Keratinocyte (primary cell): ENCODE measurements around the gene SH3BP5. TPM values are rescaled to one million over a fixed set of nuclear protein-coding genes. Genes with fewer than 3 reads are reported as not detected.

Source experiments
- DNase-seq: peaks from one replicate; pipeline ENCODE4 v3.0.0-alpha.2; 2011; ENCODE audit warnings: low read depth, missing footprints, low spot score
- FAIRE-seq: peaks from 2 replicates; lab custom pipeline; 2011; peaks lifted over from hg19 to GRCh38; lab: Jason Lieb, UNC
- H2AFZ ChIP-seq: 2 replicates; pipeline ENCODE4 v1.6.0; 2012; ENCODE audit warnings: low read length, control low read depth, inconsistent platforms; ENCODE audit not compliant: control insufficient read depth
- H3K27ac ChIP-seq: 2 replicates; pipeline ENCODE4 v1.5.1; 2011; ENCODE audit warnings: low read length; ENCODE audit not compliant: control insufficient read depth, insufficient read depth
- H3K27me3 ChIP-seq: 3 replicates; pipeline ENCODE4 v1.6.0; 2011; ENCODE audit warnings: low read length; ENCODE audit not compliant: control insufficient read depth, insufficient read depth; ENCODE audit errors: extremely low read depth
- H3K36me3 ChIP-seq, 2 experiments: 2 replicates in 1 of 2; 3 replicates in 1 of 2; pipeline ENCODE4 v1.5.1; 2011; ENCODE audit warnings: low read length in 2 of 2, mild to moderate bottlenecking in 1 of 2; ENCODE audit not compliant: control insufficient read depth in 2 of 2, insufficient read depth in 2 of 2; ENCODE audit errors: extremely low read depth in 1 of 2
- H3K4me1 ChIP-seq: 3 replicates; pipeline ENCODE4 v1.5.1; 2011; ENCODE audit warnings: low read length; ENCODE audit not compliant: control insufficient read depth, insufficient read depth; ENCODE audit errors: extremely low read depth
- H3K4me2 ChIP-seq: 3 replicates; pipeline ENCODE4 v1.6.0; 2011; ENCODE audit warnings: low read depth, low read length; ENCODE audit not compliant: control insufficient read depth, insufficient read depth; ENCODE audit errors: extremely low read depth
- H3K4me3 ChIP-seq, 3 experiments: fragments of 200-600 bp in 1 of 3; sonication (generic) in 1 of 3; 2 replicates in 2 of 3; 3 replicates in 1 of 3; pipeline ENCODE4 v1.5.1; 2011 to 2016; ENCODE audit warnings: low read length in 3 of 3, mild to moderate bottlenecking in 3 of 3, control low read depth in 2 of 3, inconsistent platforms in 1 of 3, low read depth in 1 of 3, mixed read lengths in 1 of 3, mixed run types in 1 of 3, moderate library complexity in 1 of 3; ENCODE audit not compliant: control insufficient read depth in 2 of 3, insufficient read depth in 2 of 3; ENCODE audit errors: extremely low read depth in 1 of 3
- H3K79me2 ChIP-seq: 2 replicates; pipeline ENCODE4 v1.6.0; 2012; ENCODE audit warnings: low read length; ENCODE audit not compliant: control insufficient read depth, insufficient read depth
- H3K9ac ChIP-seq: 3 replicates; pipeline ENCODE4 v1.6.0; 2011; ENCODE audit warnings: low read length; ENCODE audit not compliant: control insufficient read depth, insufficient read depth; ENCODE audit errors: extremely low read depth
- H3K9me1 ChIP-seq: 3 replicates; pipeline ENCODE4 v1.6.0; 2011; ENCODE audit warnings: low read length; ENCODE audit not compliant: control insufficient read depth, insufficient read depth; ENCODE audit errors: extremely low read depth
- H3K9me3 ChIP-seq: 2 replicates; pipeline ENCODE4 v1.5.1; 2012; ENCODE audit warnings: low read depth, low read length; ENCODE audit not compliant: control insufficient read depth
- H4K20me1 ChIP-seq: 3 replicates; pipeline ENCODE4 v1.6.0; 2011; ENCODE audit warnings: low read length; ENCODE audit not compliant: control insufficient read depth, insufficient read depth; ENCODE audit errors: extremely low read depth
- EZH2 ChIP-seq: IDR thresholded peaks from one replicate; pipeline ENCODE4 v1.6.1; 2012; ENCODE audit warnings: inconsistent platforms, mild to moderate bottlenecking, low read length, moderate library complexity
- dilution Hi-C: fragments of 300-500 bp; cut with MboI; formaldehyde crosslinking; loops from one replicate; pipeline ENCODE4 v1.7.0; 2020; ENCODE audit warnings: low sequenced_read_pairs; ENCODE audit not compliant: extremely low pct_ligation_motif_present
- polyA plus RNA-seq, 5 experiments: library from polyadenylated mRNA; depleted of rRNA in 3 of 5; stranded (reverse) in 3 of 5; stranded (forward) in 1 of 5; unstranded in 1 of 5; fragments of >200 nt; gene quantifications; 1 replicate in 1 of 5; 2 replicates in 3 of 5; 3 replicates in 1 of 5; pipeline versions ENCODE4 v1.2.1 to v1.2.3, GENCODE V29; 2011 to 2012; ENCODE audit warnings: missing spikeins in 2 of 5, low read depth in 1 of 5, low replicate concordance in 1 of 5
- small RNA-seq, 3 experiments: library from RNA; depleted of rRNA; stranded (forward); fragments of <200 nt; gene quantifications; one replicate each; pipeline ENCODE3, GENCODE V24; 2012; ENCODE audit warnings: low read depth in 3 of 3, low replicate concordance in 1 of 3; ENCODE audit not compliant: insufficient read length in 3 of 3
- TF ChIP-seq, protein P1 (sequence below), 3 experiments: IDR thresholded peaks in 1 of 3; conservative IDR thresholded peaks in 1 of 3; optimal IDR thresholded peaks in 1 of 3; 2 replicates in 2 of 3; 3 replicates in 1 of 3; pipeline versions ENCODE3 to v1.5.1; 2011; ENCODE audit warnings: low read length in 3 of 3, mild to moderate bottlenecking in 3 of 3, moderate library complexity in 2 of 3, control low read depth in 1 of 3, inconsistent platforms in 1 of 3; ENCODE audit not compliant: insufficient read depth in 2 of 3; ENCODE audit errors: extremely low read depth in 1 of 3

SH3BP5 gene
- polyA plus RNA-seq, 1 donor (not counting 4 experiments of a cell fraction or from before 2014, with no cell fraction given): 13.4 TPM

DNA sequence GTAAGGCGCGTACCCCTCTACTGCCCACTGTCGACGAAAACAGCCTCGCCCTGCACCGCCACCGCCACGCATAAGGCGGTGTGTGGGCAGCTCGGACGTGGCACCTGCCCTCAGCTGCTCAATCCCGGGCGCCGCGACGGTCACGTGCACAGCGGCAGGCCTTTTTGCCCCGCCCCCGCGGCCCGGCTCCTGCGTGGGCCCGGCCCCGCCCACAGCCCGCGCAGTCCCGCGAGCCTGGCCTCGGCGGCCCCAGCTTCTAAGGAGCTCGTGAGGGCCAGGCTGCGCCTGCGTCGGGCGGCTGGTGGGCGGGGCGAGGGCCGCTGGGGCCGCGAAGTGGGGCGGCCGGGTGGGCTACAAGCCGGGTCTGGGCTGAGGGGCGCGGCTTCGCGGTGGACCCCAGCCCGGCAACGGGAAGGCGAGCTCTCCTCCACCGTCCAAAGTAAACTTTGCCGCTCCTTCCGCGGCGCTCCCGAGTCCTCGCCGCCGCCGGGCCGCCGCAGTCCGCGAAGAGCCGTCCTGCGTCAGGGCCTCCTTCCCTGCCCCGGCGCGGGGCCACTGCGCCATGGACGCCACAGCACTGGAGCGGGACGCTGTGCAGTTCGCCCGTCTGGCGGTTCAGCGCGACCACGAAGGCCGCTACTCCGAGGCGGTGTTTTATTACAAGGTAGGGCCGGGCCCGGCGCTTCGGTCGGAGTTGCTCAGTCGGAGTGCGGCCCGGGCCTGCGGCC, 126.3 kb downstream of the SH3BP5 start, which contains the start of gene CAPN7:
Gene CAPN7, plus strand, starts transcription at position 313 of the 728 bp plus-strand sequence. Its CDS starts 250 bp downstream, at position 563.
- Histone ChIP-seq H4K20me1 (peaks cover 4% of the 10 kb centered on the region), H3K4me1 (peaks cover 9% of the 10 kb centered on the region), H3K4me2 (peak within 1 kb of the TSS; percentile 99), H3K9ac (peak within 1 kb of the TSS; percentile 93), H3K9me1 (no peaks in the 10 kb centered on the region), H3K36me3 (peaks cover 0 to 6% of the 10 kb centered on the region in 2 experiments), H3K4me3 (peak within 1 kb of the TSS; percentile 94 to 98 (median 95)), H3K27me3 (no peaks in the 10 kb centered on the region), H3K9me3 (no peaks in the 10 kb centered on the region), H3K27ac (peak within 1 kb of the TSS; percentile 87), H3K79me2 (peaks cover 39% of the 10 kb centered on the region), H2AFZ (peak within 1 kb of the TSS; percentile 94)
- DNase-seq (peak; percentile 36), FAIRE-seq (no peak)
- dilution Hi-C loops: no loop called here
- TF ChIP-seq, protein P1, sequence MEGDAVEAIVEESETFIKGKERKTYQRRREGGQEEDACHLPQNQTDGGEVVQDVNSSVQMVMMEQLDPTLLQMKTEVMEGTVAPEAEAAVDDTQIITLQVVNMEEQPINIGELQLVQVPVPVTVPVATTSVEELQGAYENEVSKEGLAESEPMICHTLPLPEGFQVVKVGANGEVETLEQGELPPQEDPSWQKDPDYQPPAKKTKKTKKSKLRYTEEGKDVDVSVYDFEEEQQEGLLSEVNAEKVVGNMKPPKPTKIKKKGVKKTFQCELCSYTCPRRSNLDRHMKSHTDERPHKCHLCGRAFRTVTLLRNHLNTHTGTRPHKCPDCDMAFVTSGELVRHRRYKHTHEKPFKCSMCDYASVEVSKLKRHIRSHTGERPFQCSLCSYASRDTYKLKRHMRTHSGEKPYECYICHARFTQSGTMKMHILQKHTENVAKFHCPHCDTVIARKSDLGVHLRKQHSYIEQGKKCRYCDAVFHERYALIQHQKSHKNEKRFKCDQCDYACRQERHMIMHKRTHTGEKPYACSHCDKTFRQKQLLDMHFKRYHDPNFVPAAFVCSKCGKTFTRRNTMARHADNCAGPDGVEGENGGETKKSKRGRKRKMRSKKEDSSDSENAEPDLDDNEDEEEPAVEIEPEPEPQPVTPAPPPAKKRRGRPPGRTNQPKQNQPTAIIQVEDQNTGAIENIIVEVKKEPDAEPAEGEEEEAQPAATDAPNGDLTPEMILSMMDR (optimal IDR thresholded peaks at IDR 0.05 in 1 of 3, IDR thresholded peaks at IDR 0.05 in 1 of 3, conservative IDR thresholded peaks at IDR 0.05 in 1 of 3; ENCODE audit: extremely low read depth in 1 of 3, insufficient read depth in 2 of 3, low read length in 3 of 3): peak; percentile 29 to 57 (median 30)
- no peak for TF ChIP-seq EZH2

DNA sequence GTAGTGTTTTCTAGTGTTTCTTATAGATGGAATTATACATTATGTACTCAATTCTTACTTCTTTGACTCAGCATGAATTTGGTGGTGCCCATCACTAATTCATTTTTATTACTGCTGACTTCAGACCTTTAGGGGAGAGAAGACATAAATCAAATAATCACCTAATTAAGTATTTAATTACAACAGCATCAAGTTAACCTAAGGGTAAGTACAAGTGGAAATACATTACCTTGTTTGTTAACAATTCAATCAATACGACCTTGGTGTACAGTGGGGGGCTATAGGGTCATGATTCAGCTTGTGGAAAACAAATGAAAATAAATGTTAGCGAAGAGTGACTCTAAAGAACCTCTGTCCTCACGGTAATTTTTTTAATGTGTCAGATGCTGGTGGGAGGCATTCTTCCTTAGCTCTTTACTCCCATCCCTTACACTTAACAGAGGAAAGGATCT, 126.9 kb downstream of the SH3BP5 start:
- Histone ChIP-seq H3K4me1 (peaks cover 9% of the 10 kb centered on the region), H3K9me1 (no peaks in the 10 kb centered on the region), H3K79me2 (peaks cover 35% of the 10 kb centered on the region), H3K4me3 (peak overlapping the region; percentile 79 to 98 (median 94)), H3K9ac (peak overlapping the region; percentile 93), H3K4me2 (peak overlapping the region; percentile 91), H2AFZ (peak overlapping the region; percentile 93), H3K27me3 (no peaks in the 10 kb centered on the region), H3K36me3 (peaks cover 0 to 2% of the 10 kb centered on the region in 2 experiments), H3K27ac (peak overlapping the region; percentile 70), H4K20me1 (peaks cover 4% of the 10 kb centered on the region), H3K9me3 (no peaks in the 10 kb centered on the region)
- DNase-seq (no peak), FAIRE-seq (no peak)
- TF ChIP-seq, protein P1 (optimal IDR thresholded peaks at IDR 0.05 in 1 of 3, IDR thresholded peaks at IDR 0.05 in 1 of 3, conservative IDR thresholded peaks at IDR 0.05 in 1 of 3; ENCODE audit: extremely low read depth in 1 of 3, insufficient read depth in 2 of 3, low read length in 3 of 3): no peak
- TF ChIP-seq EZH2: no peak
- dilution Hi-C loops: no loop called here

Small RNA genes lying within 50 kb of the gene (small RNA-seq; reads per million reads assigned to genes)
- gene HMGN2P7: 0 reads per million in 3 experiments
- gene RNU6-454P: 0 reads per million in 3 experiments

Other genes with a start within 250 kb of the SH3BP5 start
- gene RBSN, start 233.4 kb downstream of the SH3BP5 start, polyA plus RNA-seq: 7.0 to 8.4 TPM (median 7.8 TPM) in 3 replicates
- 16.6 to 29.3 TPM (median 16.8 TPM) in 3 replicates for gene CAPN7, start 126.3 kb downstream of the SH3BP5 start, polyA plus RNA-seq
- 12.6 to 17.2 TPM (median 16.3 TPM) in 3 replicates for gene METTL6, start 95.0 kb upstream of the SH3BP5 start, polyA plus RNA-seq
- 13.5 to 13.7 TPM (median 13.6 TPM) in 3 replicates for gene EAF1, start 95.0 kb upstream of the SH3BP5 start, polyA plus RNA-seq
- gene COLQ, start 189.1 kb upstream of the SH3BP5 start, polyA plus RNA-seq: 0.22 to 0.79 TPM (median 0.35 TPM) in 3 replicates